Cerebellar nuclear complex (tissue), 1 donor: ENCODE results near the gene CGAS.
A peak's percentile ranks its signal among the peaks of the same experiment; 100 is the strongest.
"Not testable (repeated sequence)": the region's sequence is repeated elsewhere in the genome, so short reads cannot be mapped to it uniquely, and the experiment has no call there.

ENCODE experiments used
- DNase-seq, 2 experiments: peaks; one replicate each; lab custom pipeline; 2025; lab: John Stamatoyannopoulos, UW

The CGAS gene

GRCh38 chr6:73452107-73452461, at the start of gene CGAS:
TSS of gene CGAS (minus strand) at chr6:73452297. CDS start at chr6:73452181, 116 bp downstream.
- DNase-seq: no peak

- DNase-seq: no peak
Observed at GRCh38 chr6:73497915-73498314, 45.8 kb upstream of the CGAS start.

- DNase-seq: no peak
Observed at GRCh38 chr6:73491377-73491776, 39.3 kb upstream of the CGAS start.

DNA sequence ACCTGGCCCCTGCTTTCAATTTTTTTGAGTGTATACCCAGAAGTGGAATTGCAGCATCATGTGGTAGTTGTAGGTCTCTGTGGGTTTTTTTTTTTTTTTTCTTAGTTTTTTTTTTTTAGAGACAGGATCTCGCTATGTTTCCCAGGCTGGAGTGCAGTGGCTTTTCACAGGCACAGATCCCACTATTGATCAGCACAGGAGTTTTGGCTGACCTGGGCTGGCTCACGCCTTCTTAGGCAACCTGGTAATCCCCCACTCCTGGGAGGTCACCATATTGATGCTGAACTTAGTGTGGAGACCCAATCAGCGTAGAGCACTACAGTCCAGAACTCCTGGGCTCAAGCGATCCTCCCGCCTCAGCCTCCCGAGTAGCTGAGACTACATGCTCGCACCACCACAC, 35.4 kb upstream of the CGAS start:
- DNase-seq: no peak

- no peak for DNase-seq
Observed at GRCh38 chr6:73484438-73484837, 32.3 kb upstream of the CGAS start.

DNA sequence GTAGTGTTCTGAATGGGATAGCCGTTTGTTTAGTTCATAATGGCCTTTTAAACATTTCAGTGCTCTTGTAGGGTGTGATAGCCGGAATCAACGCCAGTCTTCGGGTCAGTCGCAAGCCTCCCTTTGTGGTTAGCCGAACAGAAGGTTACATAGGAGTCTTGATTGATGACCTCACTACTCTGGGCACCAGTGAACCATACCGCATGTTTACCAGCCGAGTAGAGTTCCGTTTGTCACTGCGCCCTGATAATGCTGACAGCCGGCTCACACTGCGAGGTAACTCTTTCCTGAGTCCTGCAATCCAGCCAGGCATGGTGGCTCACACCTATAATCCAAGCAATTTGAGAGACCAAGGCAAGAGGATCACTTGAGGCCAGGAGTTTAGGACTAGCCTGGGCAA, 29.9 kb upstream of the CGAS start:
- no peak for DNase-seq

DNA sequence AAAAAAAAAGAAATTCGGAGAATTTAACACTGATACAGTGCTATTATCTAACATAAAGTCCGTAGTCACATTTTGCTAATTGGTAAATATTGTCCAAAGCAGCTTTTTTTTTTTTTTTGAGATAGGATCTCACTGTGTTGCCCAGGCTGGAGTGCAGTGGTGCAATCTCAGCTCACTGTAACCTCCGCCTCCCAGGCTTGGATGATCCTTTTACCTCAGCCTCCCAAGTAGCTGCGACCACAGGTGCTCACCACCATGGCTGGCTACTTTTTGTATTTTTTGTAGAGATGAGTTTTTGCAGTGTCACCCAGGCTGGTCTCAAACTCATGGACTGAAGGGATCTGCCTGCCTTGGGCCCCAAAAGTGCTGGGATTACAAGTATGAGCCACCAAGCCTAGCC, 25.3 kb upstream of the CGAS start:
- no peak for DNase-seq

GRCh38 chr6:73476723-73477122, 24.6 kb upstream of the CGAS start:
- DNase-seq: no peak

DNA sequence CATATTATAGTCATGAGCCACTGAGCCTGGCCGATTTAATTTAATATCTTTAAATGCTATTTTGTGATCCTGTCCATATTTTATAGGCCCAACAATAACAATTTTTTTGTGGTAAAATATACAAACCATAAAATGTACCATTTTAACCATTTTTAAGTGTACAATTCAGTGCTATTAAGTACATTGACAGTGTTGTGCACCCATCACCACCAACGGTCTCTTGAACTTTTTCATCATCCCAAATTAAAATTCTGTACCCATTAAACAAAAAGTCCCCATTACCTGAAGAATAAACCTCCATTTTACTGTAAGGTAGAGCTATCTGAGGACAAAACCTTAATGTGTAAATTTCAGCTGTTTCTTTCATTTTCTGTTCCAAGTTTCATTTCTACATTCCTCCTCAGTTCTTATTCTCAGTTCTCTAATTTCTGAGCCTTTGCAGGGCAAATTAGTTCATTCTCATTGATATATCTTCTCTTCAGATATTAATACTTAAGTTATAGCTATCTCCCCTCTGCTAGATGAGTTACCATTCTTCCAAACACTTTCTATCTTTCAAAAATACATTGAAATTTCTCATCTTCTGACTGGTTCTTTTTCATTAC, 19.7 kb upstream of the CGAS start:
- no peak for DNase-seq

- DNase-seq: peak in 1 of 2 experiments; percentile 60
Observed at GRCh38 chr6:73461537-73462350, 9.6 kb upstream of the CGAS start, which contains the start of gene MTO1. TSS of gene MTO1 (plus strand) at chr6:73461737. CDS start at chr6:73461855, 118 bp downstream.

DNA sequence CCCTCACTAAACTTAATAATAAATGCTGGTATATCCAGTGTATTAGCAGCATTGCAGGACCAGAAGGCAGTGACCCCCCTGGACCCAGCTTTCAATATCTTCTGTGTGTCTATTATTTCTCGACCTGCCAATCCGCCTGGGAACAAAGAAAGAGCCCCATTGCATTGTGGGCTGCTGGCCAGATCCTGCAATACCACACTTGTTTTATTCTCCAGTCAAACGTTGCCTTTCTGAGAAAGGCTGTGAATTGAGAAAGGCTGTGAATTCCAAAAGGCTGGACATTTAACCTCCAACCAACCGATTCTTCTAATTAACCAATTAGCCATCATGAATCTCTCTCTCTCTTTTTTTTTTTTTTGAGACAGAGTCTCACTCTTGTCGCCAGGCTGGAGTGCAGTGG, 8.0 kb upstream of the CGAS start:
- DNase-seq: no peak

DNA sequence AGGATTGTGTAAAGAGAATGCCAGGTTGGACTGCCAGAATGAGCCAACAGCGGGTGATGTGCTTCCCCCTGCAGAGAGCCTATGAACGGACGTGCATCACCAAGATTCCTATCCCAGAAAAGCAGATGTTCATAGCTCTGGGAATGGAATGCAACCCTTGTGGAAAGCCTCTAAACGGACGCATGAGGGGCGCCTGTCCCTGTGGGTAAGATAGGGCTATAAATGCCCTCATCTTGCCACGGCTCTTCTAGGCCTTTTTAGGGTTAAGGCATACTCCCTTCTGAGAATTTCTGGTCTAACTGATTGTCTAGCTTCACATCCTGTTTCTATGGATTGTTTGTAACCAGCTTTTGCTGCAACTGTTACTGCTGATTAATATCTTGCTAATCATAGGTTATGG, 7.4 kb upstream of the CGAS start:
- not testable (repeated sequence) for DNase-seq

GRCh38 chr6:73455865-73456629, 4.0 kb upstream of the CGAS start:
- DNase-seq: no peak

DNA sequence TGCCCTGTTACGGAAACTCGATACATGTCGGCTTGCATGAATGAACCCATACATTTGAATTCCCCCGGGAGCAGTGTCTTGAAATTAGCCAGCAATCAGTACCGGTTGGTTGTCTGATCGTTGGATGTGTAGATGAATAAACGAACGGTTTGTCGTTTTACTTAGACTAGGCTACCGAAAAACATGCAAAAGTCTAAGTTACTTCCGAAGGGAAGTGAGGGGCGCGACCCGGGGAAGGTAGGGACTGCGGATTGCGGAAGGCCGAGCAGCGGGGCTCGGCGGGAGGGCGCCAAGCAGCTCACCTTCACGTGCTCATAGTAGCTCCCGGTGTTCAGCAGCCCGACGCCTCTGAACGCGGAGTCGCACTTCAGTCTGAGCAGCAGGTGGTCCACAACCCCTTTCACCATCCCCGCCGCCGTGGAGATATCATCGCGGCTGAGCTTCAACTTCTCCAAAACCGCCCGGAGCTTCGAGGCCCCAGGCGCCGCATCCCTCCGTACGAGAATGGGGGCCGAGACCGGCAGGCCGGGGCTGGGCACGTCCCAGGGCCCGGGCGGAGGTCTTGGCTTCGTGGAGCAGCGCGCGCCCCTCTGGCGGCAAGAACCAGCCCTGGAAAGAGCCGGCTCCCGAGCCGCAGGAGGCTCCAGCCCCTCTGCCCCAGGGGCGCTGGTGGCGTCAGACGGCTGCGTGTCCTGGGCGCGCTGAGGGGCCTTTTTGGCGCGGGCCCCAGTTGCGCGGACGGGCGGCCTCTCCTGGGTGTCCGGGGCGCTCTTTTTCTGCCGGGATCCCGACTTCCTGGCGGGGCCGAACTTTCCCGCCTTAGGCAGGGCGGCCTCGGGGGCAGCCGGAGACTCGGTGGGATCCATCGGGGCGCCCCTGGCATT, 632 bp downstream of the CGAS start:
- DNase-seq: no peak

- DNase-seq: no peak
Observed at GRCh38 chr6:73443555-73443954, 8.5 kb downstream of the CGAS start.

DNA sequence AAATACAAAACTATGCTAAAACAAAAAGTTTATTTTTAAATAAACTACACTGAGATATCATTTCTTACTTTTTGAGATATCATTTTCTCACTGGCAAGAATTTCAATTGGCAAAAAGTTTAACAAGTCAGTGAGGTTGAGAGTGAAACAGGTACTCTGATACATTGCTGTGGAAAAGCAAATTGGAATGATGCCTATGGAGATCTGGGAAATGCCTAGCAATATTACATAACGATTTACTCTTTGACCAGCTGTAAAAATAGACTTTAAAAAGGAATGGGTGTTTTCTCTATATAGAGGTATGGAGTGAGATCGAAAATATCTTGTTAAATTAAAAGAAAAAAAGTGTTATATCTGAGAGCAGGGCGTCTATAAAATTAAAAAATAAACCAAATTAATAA, 16.9 kb downstream of the CGAS start:
- no peak for DNase-seq

DNA sequence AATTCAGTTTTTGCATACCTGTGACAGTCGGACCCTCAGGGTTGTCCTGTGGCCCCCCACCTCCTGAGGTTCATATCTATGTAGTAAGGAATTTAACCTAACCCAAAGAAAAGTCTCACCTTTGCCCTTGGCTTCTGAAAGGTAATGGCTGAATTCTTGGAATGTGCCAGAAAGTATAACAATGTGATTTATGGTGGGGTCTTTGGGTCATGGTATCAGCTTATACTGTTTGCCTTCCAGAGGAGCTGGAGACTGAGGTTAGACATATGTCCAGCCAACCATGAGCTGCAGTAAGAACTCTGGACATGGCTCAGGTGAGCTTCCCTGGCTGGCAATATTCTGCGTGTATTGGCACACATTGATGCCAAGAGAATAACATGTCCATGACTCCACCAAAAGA, 30.6 kb downstream of the CGAS start:
- DNase-seq: no peak

DNA sequence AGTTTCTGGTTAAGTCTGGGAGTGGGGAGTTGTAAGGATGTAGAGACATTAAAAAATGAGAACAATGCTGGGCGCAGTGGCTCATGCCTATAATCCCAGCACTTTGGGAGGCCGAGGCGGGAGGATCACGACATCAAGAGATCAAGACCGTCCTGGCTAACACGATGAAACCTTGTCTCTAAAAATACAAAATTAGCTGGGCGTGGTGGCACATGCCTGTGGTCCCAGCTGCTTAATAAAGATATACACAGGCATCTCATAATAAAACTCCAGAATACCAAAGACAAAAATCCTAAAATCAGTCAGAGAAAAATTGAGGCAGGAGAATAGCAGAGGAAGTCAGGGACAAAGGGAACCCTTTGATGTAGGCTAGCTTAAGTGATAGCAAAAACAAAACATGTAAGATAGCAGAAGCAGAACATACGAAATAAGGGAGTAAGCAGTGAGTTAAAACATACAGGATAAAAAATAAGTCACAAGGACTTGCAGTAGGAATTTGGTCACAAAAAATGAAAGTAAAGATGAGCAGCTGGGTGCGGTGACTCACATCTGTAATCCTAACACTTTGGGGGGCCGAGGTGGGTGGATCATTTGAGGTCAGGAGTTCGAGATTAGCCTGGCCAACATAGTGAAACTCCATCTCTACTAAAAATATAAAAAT, 33.9 kb downstream of the CGAS start:
- no peak for DNase-seq

- DNase-seq: no peak
Observed at GRCh38 chr6:73413102-73413501, 39.0 kb downstream of the CGAS start.

DNA sequence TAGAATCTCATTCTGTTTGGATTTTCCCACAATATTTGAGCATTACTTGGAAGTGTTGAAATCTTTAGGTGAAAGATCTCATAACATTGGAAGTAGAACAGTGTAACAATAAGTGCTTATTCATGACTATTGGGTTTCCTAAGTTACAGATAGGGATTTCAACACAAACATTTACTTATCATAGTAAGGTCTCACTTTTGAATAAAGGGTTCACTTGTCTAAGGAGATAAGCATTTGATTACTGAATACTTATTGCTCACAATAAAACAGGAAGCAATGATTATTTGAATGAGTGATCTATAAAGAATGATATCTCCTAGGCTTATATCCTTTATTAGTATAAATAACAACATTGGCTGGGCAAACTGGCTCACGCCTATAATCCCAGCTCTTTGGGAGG, 42.7 kb downstream of the CGAS start:
- no peak for DNase-seq

GRCh38 chr6:73400656-73401055, 51.4 kb downstream of the CGAS start:
- no peak for DNase-seq
